ENCODE measurements around the gene PTPRT. TPM values are rescaled to one million over a fixed set of nuclear protein-coding genes. Genes with fewer than 3 reads are reported as not detected.

PTPRT gene
- total RNA-seq, 4 donors from 2014 or later, result 0.67 to 2.5 (median 1.0) TPM

DNA sequence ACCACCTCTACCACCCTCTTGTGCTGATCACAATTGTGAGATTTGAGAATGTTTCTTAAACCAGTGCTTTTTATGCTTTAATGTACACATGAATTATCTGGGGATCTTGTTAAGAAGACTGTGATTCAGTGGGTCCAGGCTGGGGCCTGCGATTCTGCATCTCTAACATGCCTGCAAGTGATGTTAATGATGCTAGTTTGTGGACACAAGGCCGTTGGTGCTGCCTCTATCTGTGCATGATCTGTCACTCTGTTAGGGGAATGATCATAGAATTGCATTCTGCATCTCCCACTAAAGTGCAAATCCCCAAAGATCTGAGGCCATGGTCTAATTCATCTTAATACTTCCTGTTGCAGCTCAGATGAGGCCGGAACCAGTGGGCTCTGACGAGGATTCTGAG lies 746.5 kb downstream of the PTPRT start:
- no peak for DNase-seq

DNA sequence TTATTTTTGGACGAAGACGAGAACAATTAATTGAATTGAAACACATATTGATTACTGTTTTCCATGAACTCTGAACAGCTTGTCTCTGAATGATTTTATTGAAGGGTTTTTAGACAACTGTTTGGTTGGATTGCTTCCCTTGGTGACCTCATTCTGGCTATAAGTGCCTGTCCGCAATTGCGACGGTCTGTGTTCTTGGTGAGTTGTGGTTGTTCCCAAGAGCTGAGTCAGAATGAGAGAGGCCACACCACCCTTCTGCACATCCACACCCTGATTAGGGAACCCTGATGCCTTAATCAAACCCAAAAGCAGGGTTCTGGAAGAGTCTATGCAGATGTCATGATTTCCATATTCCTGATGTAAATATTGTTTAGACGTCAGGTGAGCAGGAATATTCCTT lies 747.0 kb downstream of the PTPRT start:
- no peaks in the 10 kb centered on the region for H3K27me3 ChIP-seq
- no peaks in the 10 kb centered on the region for H3K36me3 ChIP-seq
- no peak overlapping the region for H3K27ac ChIP-seq
- no peaks in the 10 kb centered on the region for H3K9me3 ChIP-seq
- H3K4me3 ChIP-seq, result no peak overlapping the region
- TF ChIP-seq POLR2A (IDR thresholded peaks at IDR 0.05), result no peak
- TF ChIP-seq, protein P1, sequence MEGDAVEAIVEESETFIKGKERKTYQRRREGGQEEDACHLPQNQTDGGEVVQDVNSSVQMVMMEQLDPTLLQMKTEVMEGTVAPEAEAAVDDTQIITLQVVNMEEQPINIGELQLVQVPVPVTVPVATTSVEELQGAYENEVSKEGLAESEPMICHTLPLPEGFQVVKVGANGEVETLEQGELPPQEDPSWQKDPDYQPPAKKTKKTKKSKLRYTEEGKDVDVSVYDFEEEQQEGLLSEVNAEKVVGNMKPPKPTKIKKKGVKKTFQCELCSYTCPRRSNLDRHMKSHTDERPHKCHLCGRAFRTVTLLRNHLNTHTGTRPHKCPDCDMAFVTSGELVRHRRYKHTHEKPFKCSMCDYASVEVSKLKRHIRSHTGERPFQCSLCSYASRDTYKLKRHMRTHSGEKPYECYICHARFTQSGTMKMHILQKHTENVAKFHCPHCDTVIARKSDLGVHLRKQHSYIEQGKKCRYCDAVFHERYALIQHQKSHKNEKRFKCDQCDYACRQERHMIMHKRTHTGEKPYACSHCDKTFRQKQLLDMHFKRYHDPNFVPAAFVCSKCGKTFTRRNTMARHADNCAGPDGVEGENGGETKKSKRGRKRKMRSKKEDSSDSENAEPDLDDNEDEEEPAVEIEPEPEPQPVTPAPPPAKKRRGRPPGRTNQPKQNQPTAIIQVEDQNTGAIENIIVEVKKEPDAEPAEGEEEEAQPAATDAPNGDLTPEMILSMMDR (IDR thresholded peaks at IDR 0.05), result no peak
- no peaks in the 10 kb centered on the region for H3K4me1 ChIP-seq
- DNase-seq, result no peak

More for the DNA sequence above, 746.5 kb downstream of the PTPRT start:
- Histone ChIP-seq H3K27ac (no peak overlapping the region), H3K4me1 (no peaks in the 10 kb centered on the region), H3K4me3 (no peak overlapping the region), H3K9me3 (no peaks in the 10 kb centered on the region), H3K27me3 (no peaks in the 10 kb centered on the region), H3K36me3 (no peaks in the 10 kb centered on the region)
- TF ChIP-seq, protein P1 (IDR thresholded peaks at IDR 0.05), result no peak
- no peak for TF ChIP-seq POLR2A (IDR thresholded peaks at IDR 0.05)

DNA sequence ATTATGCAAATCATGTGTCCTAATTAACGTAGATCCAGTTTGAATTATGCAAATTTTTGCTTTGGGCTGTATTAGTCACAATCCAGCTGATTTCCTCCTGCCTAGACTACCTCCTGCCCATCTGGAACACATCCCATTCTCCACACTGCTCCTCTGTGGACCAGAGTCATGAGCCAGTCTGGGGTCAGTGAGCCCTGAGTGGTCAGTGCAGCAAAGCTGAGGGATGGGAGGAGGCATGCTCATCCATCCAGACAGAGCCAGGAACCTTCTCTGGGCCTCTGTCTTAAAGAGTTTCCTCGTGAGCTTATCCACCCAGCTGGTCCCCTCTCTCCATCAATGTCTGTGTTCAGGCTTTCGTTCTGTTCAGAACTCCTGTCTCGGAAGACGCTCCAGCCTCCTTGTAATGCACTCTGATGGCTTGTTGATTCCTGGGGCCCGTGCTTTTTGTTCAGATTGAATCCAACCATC lies 747.8 kb downstream of the PTPRT start:
- TF ChIP-seq, protein P1 (IDR thresholded peaks at IDR 0.05), result no peak
- TF ChIP-seq POLR2A (IDR thresholded peaks at IDR 0.05), result no peak
- H3K4me3 ChIP-seq, result no peak overlapping the region
- H3K27me3 ChIP-seq, result no peaks in the 10 kb centered on the region
- no peak overlapping the region for H3K27ac ChIP-seq
- DNase-seq, result no peak
- no peaks in the 10 kb centered on the region for H3K4me1 ChIP-seq
- H3K36me3 ChIP-seq, result no peaks in the 10 kb centered on the region
- H3K9me3 ChIP-seq, result no peaks in the 10 kb centered on the region

DNA sequence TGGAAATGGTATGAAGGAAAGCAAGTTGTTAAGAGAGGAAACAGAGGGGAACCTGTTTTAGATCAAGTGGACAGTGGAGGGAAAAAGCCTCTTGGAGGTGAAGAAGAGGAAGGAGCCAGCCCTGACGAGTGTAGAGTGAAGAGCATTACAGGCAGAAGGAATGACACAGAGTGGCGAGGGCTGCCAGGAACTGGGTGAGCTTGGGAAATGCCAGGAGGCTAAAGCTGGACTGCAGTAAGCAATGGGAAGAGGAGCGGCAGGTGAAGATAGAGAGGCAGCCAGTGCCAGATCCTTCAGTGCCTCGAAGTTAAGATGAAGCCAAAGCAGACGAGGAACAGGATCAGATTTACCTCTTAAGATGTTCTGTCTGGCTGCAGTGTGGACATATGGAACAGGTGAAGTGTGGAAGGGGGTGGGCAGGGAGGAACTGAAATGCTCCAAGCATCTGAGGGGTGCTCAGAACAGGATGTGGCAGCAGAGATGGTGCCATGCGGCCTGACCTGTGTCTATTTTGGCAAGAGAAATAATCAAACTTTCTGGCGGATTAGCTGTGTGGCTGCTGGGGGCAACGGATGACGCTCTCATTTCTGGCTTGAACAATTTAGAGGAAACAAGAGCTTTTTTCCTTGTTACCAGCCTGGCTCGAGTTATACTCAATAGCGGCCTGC lies 748.4 kb downstream of the PTPRT start:
- DNase-seq, result no peak
- H3K4me1 ChIP-seq, result no peaks in the 10 kb centered on the region
- no peaks in the 10 kb centered on the region for H3K9me3 ChIP-seq
- no peak overlapping the region for H3K27ac ChIP-seq
- no peak overlapping the region for H3K4me3 ChIP-seq
- TF ChIP-seq, protein P1 (IDR thresholded peaks at IDR 0.05), result no peak
- no peak for TF ChIP-seq POLR2A (IDR thresholded peaks at IDR 0.05)
- H3K36me3 ChIP-seq, result no peaks in the 10 kb centered on the region
- no peaks in the 10 kb centered on the region for H3K27me3 ChIP-seq

DNA sequence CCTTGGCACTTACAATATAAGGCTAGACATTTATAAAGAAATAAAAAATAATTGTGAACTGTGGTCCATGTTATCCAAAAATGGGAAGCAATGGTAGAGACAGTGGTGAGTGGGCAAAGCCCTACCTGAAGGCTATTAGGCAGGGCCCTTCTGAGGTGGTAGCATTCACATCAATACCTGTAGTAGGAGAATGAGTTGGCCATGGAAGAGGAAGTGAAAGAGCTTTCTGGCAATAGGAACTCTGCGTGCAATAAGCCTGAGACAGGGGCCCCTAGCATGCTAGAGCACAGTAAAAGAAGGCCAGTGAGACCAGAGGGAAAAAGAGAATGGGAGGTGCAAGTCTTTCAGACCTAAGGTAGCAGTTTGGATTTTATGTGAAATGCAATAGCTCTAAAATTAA lies 754.5 kb downstream of the PTPRT start:
- Histone ChIP-seq H3K9me3 (no peaks in the 10 kb centered on the region), H3K4me1 (no peaks in the 10 kb centered on the region), H3K27ac (no peak overlapping the region), H3K4me3 (no peak overlapping the region), H3K27me3 (no peaks in the 10 kb centered on the region), H3K36me3 (no peaks in the 10 kb centered on the region)
- no peak for DNase-seq
- TF ChIP-seq, protein P1 (IDR thresholded peaks at IDR 0.05), result no peak
- no peak for TF ChIP-seq POLR2A (IDR thresholded peaks at IDR 0.05)

All from Peyer's patch (tissue), 4 donors.